Stimulated activated CD4-positive, alpha-beta T cell treated with anti-CD3 and anti-CD28 coated beads, Interleukin-2, amount 100 ng/mL, for 4 hours (primary cell): ENCODE measurements around the gene ALOX5AP.

ENCODE experiments used
- DNase-seq: peaks from one replicate; pipeline ENCODE4 v3.0.0-alpha.2; 2020; ENCODE audit warnings: low read depth

ALOX5AP gene

GRCh38 chr13:30735025-30735871 lies at the start of gene ALOX5AP:
Gene ALOX5AP, plus strand, starts transcription at chr13:30735543. Its CDS starts 63 bp downstream, at chr13:30735606.
- DNase-seq = no peak

- DNase-seq = no peak
These were observed 49.4 kb upstream of the ALOX5AP start for GRCh38 chr13:30685987-30686386.

GRCh38 chr13:30687601-30688000 lies 47.7 kb upstream of the ALOX5AP start:
- no peak for DNase-seq

GRCh38 chr13:30689752-30690151 lies 45.6 kb upstream of the ALOX5AP start:
- DNase-seq = no peak

- DNase-seq = no peak
These were observed 44.8 kb upstream of the ALOX5AP start for GRCh38 chr13:30690282-30691188.

- DNase-seq = no peak
These were observed 43.2 kb upstream of the ALOX5AP start for GRCh38 chr13:30692113-30692512.

- DNase-seq = no peak
These were observed 38.8 kb upstream of the ALOX5AP start for GRCh38 chr13:30696278-30697176.

GRCh38 chr13:30697177-30697953 lies 38.0 kb upstream of the ALOX5AP start:
- no peak for DNase-seq

- DNase-seq = no peak
These were observed 37.3 kb upstream of the ALOX5AP start for GRCh38 chr13:30697996-30698401.

- DNase-seq = no peak
These were observed 36.8 kb upstream of the ALOX5AP start for GRCh38 chr13:30698488-30699005.

GRCh38 chr13:30700364-30700763 lies 35.0 kb upstream of the ALOX5AP start:
- no peak for DNase-seq

- no peak for DNase-seq
These were observed 33.3 kb upstream of the ALOX5AP start for GRCh38 chr13:30702006-30702405.

- DNase-seq = no peak
These were observed 30.7 kb upstream of the ALOX5AP start for GRCh38 chr13:30704596-30704995.

GRCh38 chr13:30705680-30706079 lies 29.7 kb upstream of the ALOX5AP start:
- DNase-seq = no peak

GRCh38 chr13:30708541-30708940 lies 26.8 kb upstream of the ALOX5AP start:
- DNase-seq = no peak

- no peak for DNase-seq
These were observed 24.9 kb upstream of the ALOX5AP start for GRCh38 chr13:30710442-30710841.

- DNase-seq = no peak
These were observed 24.0 kb upstream of the ALOX5AP start for GRCh38 chr13:30711375-30711774.

GRCh38 chr13:30711837-30712236 lies 23.5 kb upstream of the ALOX5AP start:
- DNase-seq = no peak

GRCh38 chr13:30712536-30713532 lies 22.5 kb upstream of the ALOX5AP start:
- no peak for DNase-seq
